Measurements from ENCODE around the gene BET1L. TPM values are rescaled to one million over a fixed set of nuclear protein-coding genes. Genes with fewer than 3 reads are reported as not detected.
A peak's percentile ranks its signal among the peaks of the same experiment; 100 is the strongest.
"Not testable (repeated sequence)": the region's sequence is repeated elsewhere in the genome, so short reads cannot be mapped to it uniquely, and the experiment has no call there.

BET1L gene
- total and polyA plus RNA-seq, 3 donors from 2014 or later = 43.7 to 79.9 (median 47.5) TPM

DNA sequence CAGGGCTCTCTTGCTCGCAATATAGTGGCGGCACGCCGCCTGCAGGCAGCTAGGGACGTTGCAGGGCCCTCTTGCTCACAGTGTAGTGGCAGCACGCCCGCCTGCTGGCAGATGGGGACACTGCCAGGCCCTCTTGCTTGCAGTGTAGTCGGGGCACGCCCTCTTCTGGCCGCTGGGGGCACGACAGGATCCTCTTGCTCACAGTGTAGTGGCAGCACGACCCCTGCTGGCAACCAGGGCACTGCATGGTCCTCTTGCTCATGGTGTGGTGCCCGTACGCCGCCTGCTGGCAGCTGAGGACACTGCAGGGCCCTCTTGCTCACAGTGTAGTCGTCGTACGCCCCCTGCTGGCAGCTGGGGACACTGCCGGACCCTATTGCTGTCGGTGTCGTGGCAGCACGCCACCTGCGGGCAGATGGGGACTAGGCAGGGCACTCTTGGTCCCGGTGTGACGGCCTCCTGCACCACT lies 17.3 kb downstream of the BET1L start:
- WGBS, 2 donors = 28% methylated on average over 9 of the region's 25 CpGs; no CpG with 5 or more reads in 1 of the 2 donors
- DNase-seq = peak; percentile 84

DNA sequence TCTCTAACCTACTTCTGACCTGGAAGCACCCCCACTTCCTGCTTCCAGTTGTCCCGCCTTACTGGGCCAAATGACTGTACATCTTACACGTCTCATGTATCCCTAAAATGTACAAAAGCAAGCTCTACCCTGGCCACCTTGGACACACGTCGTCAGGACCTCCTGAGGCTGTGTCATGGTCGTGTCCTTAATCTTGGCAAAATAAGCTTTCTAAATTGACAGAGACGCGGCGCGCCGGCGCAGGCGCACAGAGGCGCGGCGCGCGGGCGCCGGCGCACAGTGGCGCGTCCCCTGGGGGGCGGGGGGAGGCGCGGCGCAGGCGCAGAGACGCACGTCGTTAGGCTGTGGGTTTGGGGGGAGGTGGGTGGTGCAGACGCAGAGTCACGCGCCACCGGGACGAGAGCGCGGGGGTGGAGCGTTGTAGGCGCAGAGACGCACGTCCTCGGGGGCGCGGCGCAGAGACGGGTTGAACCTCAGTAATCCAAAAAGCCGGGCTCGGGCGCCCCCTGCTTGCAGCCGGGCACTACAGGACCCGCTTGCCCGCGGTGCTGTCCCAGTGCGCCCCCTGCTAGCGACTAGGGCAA lies 17.9 kb downstream of the BET1L start:
- H3K36me3 ChIP-seq (ENCODE audit: low read depth, missing control alignments); H3K9me3 ChIP-seq; H3K27ac ChIP-seq; intact Hi-C loops (cut with DNase I; ENCODE audit: low total_unique reads); H3K27me3 ChIP-seq; H3K4me3 ChIP-seq; H3K4me1 ChIP-seq: not testable (repeated sequence)
- DNase-seq = peak; percentile 84
- 67 to 70% methylated on average over 28 to 53 of the region's 55 CpGs for WGBS, 2 donors
- TF ChIP-seq, protein P1, sequence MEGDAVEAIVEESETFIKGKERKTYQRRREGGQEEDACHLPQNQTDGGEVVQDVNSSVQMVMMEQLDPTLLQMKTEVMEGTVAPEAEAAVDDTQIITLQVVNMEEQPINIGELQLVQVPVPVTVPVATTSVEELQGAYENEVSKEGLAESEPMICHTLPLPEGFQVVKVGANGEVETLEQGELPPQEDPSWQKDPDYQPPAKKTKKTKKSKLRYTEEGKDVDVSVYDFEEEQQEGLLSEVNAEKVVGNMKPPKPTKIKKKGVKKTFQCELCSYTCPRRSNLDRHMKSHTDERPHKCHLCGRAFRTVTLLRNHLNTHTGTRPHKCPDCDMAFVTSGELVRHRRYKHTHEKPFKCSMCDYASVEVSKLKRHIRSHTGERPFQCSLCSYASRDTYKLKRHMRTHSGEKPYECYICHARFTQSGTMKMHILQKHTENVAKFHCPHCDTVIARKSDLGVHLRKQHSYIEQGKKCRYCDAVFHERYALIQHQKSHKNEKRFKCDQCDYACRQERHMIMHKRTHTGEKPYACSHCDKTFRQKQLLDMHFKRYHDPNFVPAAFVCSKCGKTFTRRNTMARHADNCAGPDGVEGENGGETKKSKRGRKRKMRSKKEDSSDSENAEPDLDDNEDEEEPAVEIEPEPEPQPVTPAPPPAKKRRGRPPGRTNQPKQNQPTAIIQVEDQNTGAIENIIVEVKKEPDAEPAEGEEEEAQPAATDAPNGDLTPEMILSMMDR (IDR thresholded peaks at IDR 0.05) = peak in 2 of 3 experiments; percentile 11 to 18

More for the DNA sequence above, 17.3 kb downstream of the BET1L start:
- H3K4me3 ChIP-seq; H3K27ac ChIP-seq; H3K27me3 ChIP-seq; H3K36me3 ChIP-seq (ENCODE audit: low read depth, missing control alignments); H3K4me1 ChIP-seq; intact Hi-C loops (cut with DNase I; ENCODE audit: low total_unique reads); H3K9me3 ChIP-seq: not testable (repeated sequence)
- TF ChIP-seq, protein P1 (IDR thresholded peaks at IDR 0.05) = peak in 1 of 3 experiments; percentile 60

DNA sequence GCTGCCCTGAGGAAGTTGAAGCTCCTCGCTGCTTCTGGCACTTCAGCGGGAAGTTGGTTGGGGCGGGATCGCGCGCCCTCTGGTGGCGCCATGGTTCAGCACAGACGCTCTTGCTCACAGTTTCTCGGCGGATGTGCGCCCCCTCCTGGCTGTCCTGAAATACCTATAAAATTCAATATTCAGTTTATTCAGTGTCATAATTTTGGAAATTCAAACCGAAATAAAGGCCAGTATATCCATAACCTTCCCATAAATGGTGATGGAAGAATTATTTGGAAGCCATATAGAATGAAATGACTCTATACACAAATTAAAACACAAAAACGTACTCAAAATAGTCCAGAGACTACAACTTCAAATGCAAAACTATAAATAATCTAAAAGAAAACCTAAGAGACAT lies 27.0 kb downstream of the BET1L start:
- intact Hi-C loops (cut with DNase I; ENCODE audit: low total_unique reads); H3K27me3 ChIP-seq; H3K9me3 ChIP-seq; DNase-seq; H3K4me3 ChIP-seq; H3K4me1 ChIP-seq; H3K36me3 ChIP-seq (ENCODE audit: low read depth, missing control alignments); H3K27ac ChIP-seq: not testable (repeated sequence)
- TF ChIP-seq, protein P1 (IDR thresholded peaks at IDR 0.05) = peak in 1 of 3 experiments; percentile 23
- 0% methylated on average over 1 to 2 of the region's 13 CpGs for WGBS, 2 donors

Small RNA genes within 50 kb of the gene (small RNA-seq; reads per million reads assigned to genes)
- gene RNU6-447P = 0 reads per million in 2 donors

Other genes with a start within 250 kb of the BET1L start
- gene SCGB1C1, start 14.3 kb downstream of the BET1L start, total RNA-seq = not detected
- gene SCGB1C1, start 14.3 kb downstream of the BET1L start, polyA plus RNA-seq (ENCODE audit: insufficient read depth, low read depth, low replicate concordance) = not detected
- gene RIC8A, start 309 bp upstream of the BET1L start, total RNA-seq = 100 to 1,000 TPM; 104 to 108 TPM
- gene RIC8A, start 309 bp upstream of the BET1L start, polyA plus RNA-seq (ENCODE audit: insufficient read depth, low read depth, low replicate concordance) = 132 TPM
- 10 to 100 TPM; 31.7 to 43.6 TPM for gene SIRT3, start 28.9 kb upstream of the BET1L start, total RNA-seq
- gene SIRT3, start 28.9 kb upstream of the BET1L start, polyA plus RNA-seq (ENCODE audit: insufficient read depth, low read depth, low replicate concordance) = 57.0 TPM
- 100 to 1,000 TPM; 128 to 180 TPM for gene PSMD13, start 29.6 kb upstream of the BET1L start, total RNA-seq
- gene PSMD13, start 29.6 kb upstream of the BET1L start, polyA plus RNA-seq (ENCODE audit: insufficient read depth, low read depth, low replicate concordance) = 133 TPM
- 1 to 10 TPM in 1 of 2 donors, under 1 TPM in 1; 0.31 to 2.4 TPM for gene NLRP6, start 71.0 kb upstream of the BET1L start, total RNA-seq
- 0.26 TPM for gene NLRP6, start 71.0 kb upstream of the BET1L start, polyA plus RNA-seq (ENCODE audit: insufficient read depth, low read depth, low replicate concordance)
- 10 to 100 TPM; 26.5 to 32.5 TPM for gene PGGHG, start 81.7 kb upstream of the BET1L start, total RNA-seq
- gene PGGHG, start 81.7 kb upstream of the BET1L start, polyA plus RNA-seq (ENCODE audit: insufficient read depth, low read depth, low replicate concordance) = 8.2 TPM
- not detected for gene IFITM5, start 92.1 kb upstream of the BET1L start, total RNA-seq
- gene IFITM5, start 92.1 kb upstream of the BET1L start, polyA plus RNA-seq (ENCODE audit: insufficient read depth, low read depth, low replicate concordance) = not detected
- gene IFITM2, start 100.4 kb upstream of the BET1L start, total RNA-seq = 100 to 1,000 TPM; 119 to 169 TPM
- gene IFITM2, start 100.4 kb upstream of the BET1L start, polyA plus RNA-seq (ENCODE audit: insufficient read depth, low read depth, low replicate concordance) = 283 TPM
- 10 to 100 TPM; 63.1 to 93.3 TPM for gene IFITM1, start 106.6 kb upstream of the BET1L start, total RNA-seq
- gene IFITM1, start 106.6 kb upstream of the BET1L start, polyA plus RNA-seq (ENCODE audit: insufficient read depth, low read depth, low replicate concordance) = 146 TPM
- 100 to 1,000 TPM; 256 to 459 TPM for gene IFITM3, start 113.5 kb upstream of the BET1L start, total RNA-seq
- 717 TPM for gene IFITM3, start 113.5 kb upstream of the BET1L start, polyA plus RNA-seq (ENCODE audit: insufficient read depth, low read depth, low replicate concordance)
- gene B4GALNT4, start 162.1 kb upstream of the BET1L start, total RNA-seq = 10 to 100 TPM in 1 of 2 donors, 1 to 10 TPM in 1; 7.2 to 10.1 TPM
- gene B4GALNT4, start 162.1 kb upstream of the BET1L start, polyA plus RNA-seq (ENCODE audit: insufficient read depth, low read depth, low replicate concordance) = 4.3 TPM
- 1 to 10 TPM; 1.6 to 3.1 TPM for gene PKP3, start 186.8 kb upstream of the BET1L start, total RNA-seq
- 1.2 TPM for gene PKP3, start 186.8 kb upstream of the BET1L start, polyA plus RNA-seq (ENCODE audit: insufficient read depth, low read depth, low replicate concordance)
- 10 to 100 TPM; 39.3 to 43.8 TPM for gene SIGIRR, start 207.6 kb upstream of the BET1L start, total RNA-seq
- gene SIGIRR, start 207.6 kb upstream of the BET1L start, polyA plus RNA-seq (ENCODE audit: insufficient read depth, low read depth, low replicate concordance) = 35.5 TPM
- 1 to 10 TPM; 1.9 to 2.9 TPM for gene ANO9, start 234.6 kb upstream of the BET1L start, total RNA-seq
- 1.6 TPM for gene ANO9, start 234.6 kb upstream of the BET1L start, polyA plus RNA-seq (ENCODE audit: insufficient read depth, low read depth, low replicate concordance)
- 100 to 1,000 TPM; 107 to 160 TPM for gene PTDSS2, start 242.9 kb upstream of the BET1L start, total RNA-seq
- 116 TPM for gene PTDSS2, start 242.9 kb upstream of the BET1L start, polyA plus RNA-seq (ENCODE audit: insufficient read depth, low read depth, low replicate concordance)